ENCODE data around the gene TUT7. TPM values are rescaled to one million over a fixed set of nuclear protein-coding genes. Genes with fewer than 3 reads are reported as not detected.

Gene TUT7
- total RNA-seq, 1 donor from 2014 or later = 41.9 TPM

- DNase-seq (ENCODE audit: low spot score) = no peak
- Mint-ChIP-seq H3K9me3 (no peaks in the 10 kb centered on the region), H3K27ac (no peak overlapping the region), H3K36me3 (ENCODE audit: low read depth) (peaks cover 35% of the 10 kb centered on the region), H3K4me3 (ENCODE audit: low read depth) (no peak overlapping the region), H3K27me3 (ENCODE audit: low read depth) (no peaks in the 10 kb centered on the region), H3K4me1 (ENCODE audit: low read depth) (no peaks in the 10 kb centered on the region)
- intact Hi-C loops (cut with micrococcal nuclease) = no loop called here
Measured at GRCh38 chr9:86262492-86262891, 91.7 kb downstream of the TUT7 start.

DNA sequence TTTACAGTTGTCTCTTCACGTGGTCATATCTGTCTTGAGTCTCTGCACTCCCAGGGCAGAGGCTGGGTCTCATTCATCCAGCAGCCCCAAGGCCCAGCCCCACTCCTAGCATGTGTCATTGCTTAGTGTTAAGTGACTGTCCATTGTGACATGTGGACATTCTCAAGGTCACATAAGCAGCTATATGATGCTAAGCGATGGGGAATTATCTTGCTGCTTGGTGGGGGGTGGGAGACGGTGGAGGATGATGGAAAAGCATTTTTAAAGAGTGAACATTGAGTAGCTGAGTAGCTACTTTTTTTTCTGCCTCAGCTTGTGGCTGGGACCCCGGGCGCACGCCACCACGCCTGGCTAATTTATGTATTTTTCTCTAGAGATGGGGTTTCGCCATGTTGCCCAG, 94.7 kb downstream of the TUT7 start, which contains the start of gene C9orf153:
Gene C9orf153, minus strand, starts transcription at position 101 of the 400 bp plus-strand sequence. CDS start 30,054 bp downstream, outside the sequence.
- H3K36me3 Mint-ChIP-seq (ENCODE audit: low read depth) = peaks cover 21% of the 10 kb centered on the region
- H3K4me3 Mint-ChIP-seq (ENCODE audit: low read depth) = no peak within 1 kb of the TSS
- H3K27me3 Mint-ChIP-seq (ENCODE audit: low read depth) = no peaks in the 10 kb centered on the region
- no peaks in the 10 kb centered on the region for H3K4me1 Mint-ChIP-seq (ENCODE audit: low read depth)
- no peak for DNase-seq (ENCODE audit: low spot score)
- H3K27ac Mint-ChIP-seq = no peak within 1 kb of the TSS
- intact Hi-C loops (cut with micrococcal nuclease) = no loop called here
- H3K9me3 Mint-ChIP-seq = no peaks in the 10 kb centered on the region

GRCh38 chr9:86257391-86257790, 96.8 kb downstream of the TUT7 start:
- intact Hi-C loops (cut with micrococcal nuclease) = no loop called here

DNA sequence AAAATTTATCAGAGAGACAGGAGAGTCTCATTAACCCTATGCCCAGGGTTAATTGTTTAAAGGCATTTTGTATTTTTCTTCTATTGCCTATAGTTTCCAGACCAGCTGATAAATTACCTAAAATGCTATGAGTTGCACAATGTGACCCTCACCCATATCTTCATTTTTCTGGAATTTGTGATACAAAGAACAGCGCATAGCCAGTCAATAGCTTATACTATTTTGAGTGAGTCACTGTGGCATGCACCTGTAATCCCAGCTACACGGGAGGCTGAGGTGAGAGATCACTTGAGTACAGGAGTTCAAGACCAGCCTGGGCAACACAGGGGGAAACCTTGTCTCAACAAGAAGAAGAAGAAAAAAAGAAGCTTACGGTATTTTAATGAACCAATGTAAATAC, 97.6 kb downstream of the TUT7 start:
- Mint-ChIP-seq H3K4me3 (ENCODE audit: low read depth) (no peak overlapping the region), H3K9me3 (peaks cover 7% of the 10 kb centered on the region), H3K36me3 (ENCODE audit: low read depth) (no peaks in the 10 kb centered on the region), H3K27me3 (ENCODE audit: low read depth) (no peaks in the 10 kb centered on the region), H3K4me1 (ENCODE audit: low read depth) (no peaks in the 10 kb centered on the region), H3K27ac (no peak overlapping the region)
- no peak for DNase-seq (ENCODE audit: low spot score)
- intact Hi-C loops (cut with micrococcal nuclease) = no loop called here

More at GRCh38 chr9:86257391-86257790, 96.8 kb downstream of the TUT7 start:
- Mint-ChIP-seq H3K36me3 (ENCODE audit: low read depth) (peaks cover 3% of the 10 kb centered on the region), H3K4me3 (ENCODE audit: low read depth) (no peak overlapping the region), H3K9me3 (peaks cover 4% of the 10 kb centered on the region), H3K27me3 (ENCODE audit: low read depth) (no peaks in the 10 kb centered on the region), H3K27ac (no peak overlapping the region), H3K4me1 (ENCODE audit: low read depth) (no peaks in the 10 kb centered on the region)
- DNase-seq (ENCODE audit: low spot score) = no peak

DNA sequence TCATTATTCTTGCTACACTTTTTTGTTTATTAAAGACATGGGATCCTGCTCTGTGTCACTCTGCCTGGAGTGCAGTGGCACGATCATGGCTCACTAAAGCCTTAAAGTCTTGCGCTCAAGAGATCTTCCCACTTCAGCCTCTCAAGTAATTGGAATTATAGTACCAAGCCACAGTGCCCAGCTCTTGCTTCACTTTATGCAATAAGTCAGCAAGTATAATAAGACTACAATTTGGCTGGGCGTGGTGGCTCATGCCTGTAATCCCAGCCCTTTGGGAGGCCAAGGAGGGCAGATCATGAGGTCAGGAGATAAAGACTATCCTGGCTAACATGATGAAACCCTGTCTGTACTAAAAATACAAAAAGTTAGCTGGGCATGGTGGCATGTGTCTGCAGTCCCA, 100.6 kb downstream of the TUT7 start:
- Mint-ChIP-seq H3K4me3 (ENCODE audit: low read depth) (no peak overlapping the region), H3K9me3 (peaks cover 8% of the 10 kb centered on the region), H3K36me3 (ENCODE audit: low read depth) (no peaks in the 10 kb centered on the region), H3K4me1 (ENCODE audit: low read depth) (no peaks in the 10 kb centered on the region), H3K27ac (no peak overlapping the region), H3K27me3 (ENCODE audit: low read depth) (no peaks in the 10 kb centered on the region)
- no peak for DNase-seq (ENCODE audit: low spot score)
- intact Hi-C loops (cut with micrococcal nuclease) = no loop called here

DNA sequence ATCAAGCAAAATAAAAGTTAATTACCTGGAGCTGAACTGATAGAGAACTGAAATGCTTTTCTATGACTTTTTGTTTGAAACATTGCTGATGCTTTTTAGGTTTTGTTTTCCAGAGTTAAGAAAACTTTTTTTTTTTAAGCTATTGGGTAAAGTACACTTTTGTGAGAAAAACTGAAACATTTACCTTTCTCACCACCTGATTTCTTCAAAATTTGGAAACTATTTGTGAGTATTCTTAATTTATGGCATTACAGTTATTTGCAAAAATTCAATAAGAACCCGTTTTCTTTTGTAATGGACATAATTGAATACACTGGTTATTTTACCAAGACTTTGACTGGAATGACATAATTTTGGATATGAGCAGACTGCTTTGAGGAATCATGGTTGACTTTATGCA, 101.3 kb downstream of the TUT7 start:
- Mint-ChIP-seq H3K9me3 (peaks cover 8% of the 10 kb centered on the region), H3K4me3 (ENCODE audit: low read depth) (no peak overlapping the region), H3K27ac (no peak overlapping the region), H3K4me1 (ENCODE audit: low read depth) (no peaks in the 10 kb centered on the region), H3K27me3 (ENCODE audit: low read depth) (no peaks in the 10 kb centered on the region), H3K36me3 (ENCODE audit: low read depth) (no peaks in the 10 kb centered on the region)
- intact Hi-C loops (cut with micrococcal nuclease) = no loop called here
- DNase-seq (ENCODE audit: low spot score) = no peak

DNA sequence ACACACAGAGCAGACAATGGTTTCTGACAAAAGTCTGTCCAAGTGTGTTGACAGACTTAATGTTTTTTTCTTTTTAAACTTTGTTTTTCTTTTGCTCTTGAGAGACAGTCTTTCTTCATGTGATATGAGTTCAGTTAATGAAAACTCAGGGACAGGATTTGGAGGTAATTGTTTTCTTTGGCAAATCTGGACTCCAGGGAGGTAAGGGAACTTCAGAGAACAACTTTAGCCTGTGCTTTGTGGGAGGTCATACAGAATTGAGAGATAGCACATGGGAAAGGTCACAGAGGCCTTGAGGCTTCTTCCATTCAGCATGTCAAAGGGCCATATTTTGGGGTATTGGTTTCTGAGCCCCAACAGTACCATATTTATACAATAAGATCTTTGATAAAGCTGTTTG, 104.1 kb downstream of the TUT7 start:
- intact Hi-C loops (cut with micrococcal nuclease) = no loop called here
- peaks cover 2% of the 10 kb centered on the region for H3K27me3 Mint-ChIP-seq (ENCODE audit: low read depth)
- H3K27ac Mint-ChIP-seq = no peak overlapping the region
- no peaks in the 10 kb centered on the region for H3K36me3 Mint-ChIP-seq (ENCODE audit: low read depth)
- peaks cover 8% of the 10 kb centered on the region for H3K9me3 Mint-ChIP-seq
- no peaks in the 10 kb centered on the region for H3K4me1 Mint-ChIP-seq (ENCODE audit: low read depth)
- no peak overlapping the region for H3K4me3 Mint-ChIP-seq (ENCODE audit: low read depth)
- no peak for DNase-seq (ENCODE audit: low spot score)

GRCh38 chr9:86248746-86249145, 105.5 kb downstream of the TUT7 start:
- Mint-ChIP-seq H3K27ac (no peak overlapping the region), H3K4me1 (ENCODE audit: low read depth) (no peaks in the 10 kb centered on the region), H3K27me3 (ENCODE audit: low read depth) (peaks cover 2% of the 10 kb centered on the region), H3K9me3 (peaks cover 4% of the 10 kb centered on the region), H3K36me3 (ENCODE audit: low read depth) (no peaks in the 10 kb centered on the region), H3K4me3 (ENCODE audit: low read depth) (no peak overlapping the region)
- DNase-seq (ENCODE audit: low spot score) = no peak
- intact Hi-C loops (cut with micrococcal nuclease) = loop anchor here (10.0 kb wide), 1 partner anchor 154 kb away; the partner anchor contains the start of gene GOLM1

DNA sequence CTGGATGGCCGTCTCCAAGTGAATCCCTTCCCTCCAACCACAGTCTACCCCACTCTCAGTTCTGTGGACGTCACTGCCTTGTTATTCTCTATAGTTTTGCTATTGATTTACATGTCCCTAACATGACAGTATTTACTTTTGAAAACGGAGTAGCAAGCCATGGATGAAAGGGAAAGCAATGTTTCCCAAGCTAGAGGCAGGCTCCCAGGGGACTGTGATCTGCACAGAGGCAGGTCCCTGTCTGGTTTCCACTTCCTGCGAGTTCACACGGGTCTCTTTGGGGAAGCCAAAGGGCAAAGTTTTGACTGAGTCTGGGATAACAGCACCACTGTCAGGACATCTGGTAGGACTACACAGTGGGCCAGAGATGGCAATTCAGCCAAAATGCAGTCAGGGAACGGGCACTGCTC, 107.5 kb downstream of the TUT7 start:
- no peaks in the 10 kb centered on the region for H3K36me3 Mint-ChIP-seq (ENCODE audit: low read depth)
- no peak overlapping the region for H3K27ac Mint-ChIP-seq
- no peak overlapping the region for H3K4me3 Mint-ChIP-seq (ENCODE audit: low read depth)
- H3K27me3 Mint-ChIP-seq (ENCODE audit: low read depth) = peaks cover 2% of the 10 kb centered on the region
- H3K9me3 Mint-ChIP-seq = peaks cover 3% of the 10 kb centered on the region
- intact Hi-C loops (cut with micrococcal nuclease) = loop anchor here (10.0 kb wide), 1 partner anchor 152 kb away; the partner anchor contains the start of gene GOLM1
- H3K4me1 Mint-ChIP-seq (ENCODE audit: low read depth) = peaks cover 3% of the 10 kb centered on the region
- no peak for DNase-seq (ENCODE audit: low spot score)

DNA sequence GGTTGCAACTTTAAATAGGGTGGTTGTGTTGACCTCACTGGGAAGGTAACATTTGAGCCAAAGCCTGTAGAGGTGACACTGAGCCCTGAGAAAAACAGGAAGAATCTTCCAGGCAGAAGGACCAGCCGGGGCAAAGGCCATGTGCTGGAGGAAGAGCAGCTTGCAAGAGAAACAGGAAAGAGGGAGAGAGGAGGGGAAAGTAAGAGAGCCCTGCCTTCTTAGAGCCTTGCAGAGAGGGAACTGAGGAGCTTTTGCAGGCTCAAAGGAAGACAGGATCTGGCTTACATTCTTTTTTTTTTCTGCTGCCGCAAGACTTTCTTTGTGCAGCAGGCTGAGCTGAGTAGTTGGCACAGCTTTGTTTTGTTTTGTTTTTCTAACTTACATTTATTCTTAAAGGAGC, 112.1 kb downstream of the TUT7 start:
- H3K27me3 Mint-ChIP-seq (ENCODE audit: low read depth) = peaks cover 3% of the 10 kb centered on the region
- peaks cover 11% of the 10 kb centered on the region for H3K4me1 Mint-ChIP-seq (ENCODE audit: low read depth)
- DNase-seq (ENCODE audit: low spot score) = no peak
- H3K9me3 Mint-ChIP-seq = no peaks in the 10 kb centered on the region
- no peak overlapping the region for H3K4me3 Mint-ChIP-seq (ENCODE audit: low read depth)
- H3K36me3 Mint-ChIP-seq (ENCODE audit: low read depth) = no peaks in the 10 kb centered on the region
- no peak overlapping the region for H3K27ac Mint-ChIP-seq
- intact Hi-C loops (cut with micrococcal nuclease) = loop anchor here (10.0 kb wide), 1 partner anchor 147 kb away; the partner anchor contains the start of gene GOLM1

- H3K36me3 Mint-ChIP-seq (ENCODE audit: low read depth) = no peaks in the 10 kb centered on the region
- peak; percentile 9 for DNase-seq (ENCODE audit: low spot score)
- intact Hi-C loops (cut with micrococcal nuclease) = loop anchor here (10.0 kb wide), 1 partner anchor 146 kb away; the partner anchor contains the start of gene GOLM1
- peak overlapping the region; percentile 47 for H3K27ac Mint-ChIP-seq
- H3K4me1 Mint-ChIP-seq (ENCODE audit: low read depth) = peaks cover 11% of the 10 kb centered on the region
- H3K9me3 Mint-ChIP-seq = no peaks in the 10 kb centered on the region
- H3K27me3 Mint-ChIP-seq (ENCODE audit: low read depth) = peaks cover 3% of the 10 kb centered on the region
- H3K4me3 Mint-ChIP-seq (ENCODE audit: low read depth) = peak overlapping the region; percentile 1
Measured at GRCh38 chr9:86241216-86241615, 113.0 kb downstream of the TUT7 start.

GRCh38 chr9:86238861-86239770, 115.1 kb downstream of the TUT7 start:
- Mint-ChIP-seq H3K4me3 (ENCODE audit: low read depth) (no peak overlapping the region), H3K9me3 (no peaks in the 10 kb centered on the region), H3K36me3 (ENCODE audit: low read depth) (no peaks in the 10 kb centered on the region), H3K4me1 (ENCODE audit: low read depth) (peaks cover 11% of the 10 kb centered on the region), H3K27me3 (ENCODE audit: low read depth) (peaks cover 9% of the 10 kb centered on the region), H3K27ac (no peak overlapping the region)
- no peak for DNase-seq (ENCODE audit: low spot score)
- intact Hi-C loops (cut with micrococcal nuclease) = no loop called here
